ENCODE results near the gene POLR1H. TPM values are rescaled to one million over a fixed set of nuclear protein-coding genes. Genes with fewer than 3 reads are reported as not detected.
"Not testable (repeated sequence)": the region's sequence is repeated elsewhere in the genome, so short reads cannot be mapped to it uniquely, and the experiment has no call there.

Gene POLR1H
- total RNA-seq, 1 donor = 21.4 TPM

DNA sequence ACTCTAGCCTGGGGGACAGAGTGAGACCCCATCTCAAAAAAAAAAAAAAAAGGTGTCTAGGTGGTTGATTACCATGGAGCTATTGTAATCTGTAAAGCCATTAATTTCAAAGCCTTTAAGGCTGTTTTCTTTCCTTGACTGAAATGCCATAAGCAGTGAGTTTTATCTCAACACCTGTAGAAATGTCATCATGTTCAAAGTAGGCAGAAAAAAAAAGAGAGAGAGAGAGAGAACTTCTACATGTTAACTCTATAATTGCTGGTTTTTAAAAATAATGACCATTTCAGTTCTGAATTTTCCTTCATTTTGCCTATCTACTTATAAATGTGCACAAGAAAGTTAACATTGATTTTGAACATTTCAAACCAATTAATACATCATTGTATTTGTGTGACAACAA lies 29.7 kb upstream of the POLR1H start:
- Histone ChIP-seq H3K27me3 (ENCODE audit: insufficient read depth, low read length) (no peaks in the 10 kb centered on the region), H3K79me2 (ENCODE audit: insufficient read depth, low read length) (no peaks in the 10 kb centered on the region), H3K27ac (ENCODE audit: low read depth, low read length) (no peak overlapping the region), H4K20me1 (ENCODE audit: insufficient read depth, low read length) (no peaks in the 10 kb centered on the region), H3K4me2 (ENCODE audit: insufficient read depth, low read length) (no peak overlapping the region), H3K4me3 (ENCODE audit: insufficient read depth, low read length) (no peak overlapping the region), H2AFZ (ENCODE audit: low read length) (no peak overlapping the region), H3K9me3 (ENCODE audit: low read depth, low read length) (no peaks in the 10 kb centered on the region), H3K4me1 (ENCODE audit: insufficient read depth, low read length) (no peaks in the 10 kb centered on the region), H3K36me3 (ENCODE audit: insufficient read depth, low read length) (no peaks in the 10 kb centered on the region)
- no peak for DNase-seq (ENCODE audit: insufficient read length, low spot score, missing footprints)
- TF ChIP-seq CTCF (IDR thresholded peaks at IDR 0.05; ENCODE audit: extremely low read depth, low read depth, low read length) = no peak

DNA sequence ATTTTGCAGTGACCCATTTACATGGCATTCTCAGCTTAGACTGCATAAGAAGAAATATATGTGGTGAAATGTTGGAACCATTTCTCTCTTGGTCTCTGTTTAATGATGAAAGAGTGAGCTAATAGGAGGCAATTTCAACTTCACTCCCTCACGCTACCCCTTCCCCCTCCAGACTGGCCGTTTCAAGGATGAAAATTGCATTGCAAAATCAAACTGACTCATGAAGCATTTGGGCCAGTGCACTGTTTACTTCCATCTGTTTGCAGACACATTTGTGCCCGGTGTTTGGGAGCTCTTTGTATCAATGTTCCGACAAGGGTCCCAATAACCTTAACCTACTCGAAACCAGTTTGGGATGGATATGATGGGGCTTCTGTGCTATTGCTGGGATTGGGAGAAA lies 27.6 kb upstream of the POLR1H start:
- DNase-seq (ENCODE audit: insufficient read length, low spot score, missing footprints); H3K27ac ChIP-seq (ENCODE audit: low read depth, low read length): not testable (repeated sequence)

GRCh38 chr6:30035784-30036183 lies 25.3 kb upstream of the POLR1H start:
- no peaks in the 10 kb centered on the region for H3K79me2 ChIP-seq (ENCODE audit: insufficient read depth, low read length)
- no peak overlapping the region for H3K27ac ChIP-seq (ENCODE audit: low read depth, low read length)
- H3K4me3 ChIP-seq (ENCODE audit: insufficient read depth, low read length) = no peak overlapping the region
- no peak for DNase-seq (ENCODE audit: insufficient read length, low spot score, missing footprints)
- no peaks in the 10 kb centered on the region for H3K9me3 ChIP-seq (ENCODE audit: low read depth, low read length)
- H3K36me3 ChIP-seq (ENCODE audit: insufficient read depth, low read length) = no peaks in the 10 kb centered on the region
- H4K20me1 ChIP-seq (ENCODE audit: insufficient read depth, low read length) = no peaks in the 10 kb centered on the region
- TF ChIP-seq CTCF (IDR thresholded peaks at IDR 0.05; ENCODE audit: extremely low read depth, low read depth, low read length) = no peak
- H3K27me3 ChIP-seq (ENCODE audit: insufficient read depth, low read length) = no peaks in the 10 kb centered on the region
- H3K4me2 ChIP-seq (ENCODE audit: insufficient read depth, low read length) = no peak overlapping the region
- H3K4me1 ChIP-seq (ENCODE audit: insufficient read depth, low read length) = no peaks in the 10 kb centered on the region
- no peak overlapping the region for H2AFZ ChIP-seq (ENCODE audit: low read length)

More for the DNA sequence above, 27.6 kb upstream of the POLR1H start:
- H3K4me2 ChIP-seq (ENCODE audit: insufficient read depth, low read length); H3K4me3 ChIP-seq (ENCODE audit: insufficient read depth, low read length); H3K9me3 ChIP-seq (ENCODE audit: low read depth, low read length); H3K4me1 ChIP-seq (ENCODE audit: insufficient read depth, low read length); H3K27me3 ChIP-seq (ENCODE audit: insufficient read depth, low read length); H4K20me1 ChIP-seq (ENCODE audit: insufficient read depth, low read length); H3K79me2 ChIP-seq (ENCODE audit: insufficient read depth, low read length); H3K36me3 ChIP-seq (ENCODE audit: insufficient read depth, low read length); H2AFZ ChIP-seq (ENCODE audit: low read length): not testable (repeated sequence)

DNA sequence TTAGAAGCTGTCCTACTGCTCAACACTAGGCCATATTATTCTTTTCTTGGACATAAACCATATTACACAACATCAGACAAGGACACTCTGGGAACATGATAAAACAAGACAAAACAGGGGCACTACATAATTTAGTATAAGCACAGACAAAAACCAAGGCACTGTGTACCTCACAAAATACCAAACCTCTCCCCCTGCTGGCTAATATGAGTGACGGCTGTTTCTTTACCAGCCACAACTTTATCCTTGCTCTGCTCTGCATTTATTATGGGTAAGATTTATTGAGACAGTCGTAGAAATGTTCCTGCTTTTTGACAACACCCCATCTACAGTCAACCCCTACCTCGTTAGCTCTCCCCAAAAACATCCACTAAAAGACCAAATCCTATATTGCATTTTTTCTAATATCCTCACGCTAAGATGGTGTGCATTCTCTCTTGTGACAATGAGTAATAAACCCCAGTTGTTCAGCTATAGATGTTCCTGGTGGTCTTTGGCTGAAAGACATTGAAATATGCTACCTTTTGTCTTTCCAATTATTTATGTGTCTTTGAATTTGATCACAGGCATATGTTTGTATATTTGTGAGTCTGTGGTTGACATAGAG lies 23.8 kb upstream of the POLR1H start:
- no peak overlapping the region for H2AFZ ChIP-seq (ENCODE audit: low read length)
- H3K4me2 ChIP-seq (ENCODE audit: insufficient read depth, low read length) = no peak overlapping the region
- H3K27ac ChIP-seq (ENCODE audit: low read depth, low read length) = no peak overlapping the region
- DNase-seq (ENCODE audit: insufficient read length, low spot score, missing footprints) = no peak
- H3K4me1 ChIP-seq (ENCODE audit: insufficient read depth, low read length) = no peaks in the 10 kb centered on the region
- no peaks in the 10 kb centered on the region for H3K36me3 ChIP-seq (ENCODE audit: insufficient read depth, low read length)
- H4K20me1 ChIP-seq (ENCODE audit: insufficient read depth, low read length) = no peaks in the 10 kb centered on the region
- peak; percentile 65 for TF ChIP-seq CTCF (IDR thresholded peaks at IDR 0.05; ENCODE audit: extremely low read depth, low read depth, low read length)
- no peaks in the 10 kb centered on the region for H3K27me3 ChIP-seq (ENCODE audit: insufficient read depth, low read length)
- H3K79me2 ChIP-seq (ENCODE audit: insufficient read depth, low read length) = no peaks in the 10 kb centered on the region
- no peaks in the 10 kb centered on the region for H3K9me3 ChIP-seq (ENCODE audit: low read depth, low read length)
- no peak overlapping the region for H3K4me3 ChIP-seq (ENCODE audit: insufficient read depth, low read length)

Measured in osteoblast (primary cell).